Measurements from ENCODE around the gene TRMT5.

- TF ChIP-seq CTCF (IDR thresholded peaks at IDR 0.05) (no peak), POLR2A (IDR thresholded peaks at IDR 0.05) (no peak)
Observed at GRCh38 chr14:60956202-60956601, 24.7 kb downstream of the TRMT5 start.

Data from esophagus squamous epithelium (tissue), 4 donors.